ENCODE measurements around the gene AGK.

Gene AGK, protein sequence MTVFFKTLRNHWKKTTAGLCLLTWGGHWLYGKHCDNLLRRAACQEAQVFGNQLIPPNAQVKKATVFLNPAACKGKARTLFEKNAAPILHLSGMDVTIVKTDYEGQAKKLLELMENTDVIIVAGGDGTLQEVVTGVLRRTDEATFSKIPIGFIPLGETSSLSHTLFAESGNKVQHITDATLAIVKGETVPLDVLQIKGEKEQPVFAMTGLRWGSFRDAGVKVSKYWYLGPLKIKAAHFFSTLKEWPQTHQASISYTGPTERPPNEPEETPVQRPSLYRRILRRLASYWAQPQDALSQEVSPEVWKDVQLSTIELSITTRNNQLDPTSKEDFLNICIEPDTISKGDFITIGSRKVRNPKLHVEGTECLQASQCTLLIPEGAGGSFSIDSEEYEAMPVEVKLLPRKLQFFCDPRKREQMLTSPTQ

DNA sequence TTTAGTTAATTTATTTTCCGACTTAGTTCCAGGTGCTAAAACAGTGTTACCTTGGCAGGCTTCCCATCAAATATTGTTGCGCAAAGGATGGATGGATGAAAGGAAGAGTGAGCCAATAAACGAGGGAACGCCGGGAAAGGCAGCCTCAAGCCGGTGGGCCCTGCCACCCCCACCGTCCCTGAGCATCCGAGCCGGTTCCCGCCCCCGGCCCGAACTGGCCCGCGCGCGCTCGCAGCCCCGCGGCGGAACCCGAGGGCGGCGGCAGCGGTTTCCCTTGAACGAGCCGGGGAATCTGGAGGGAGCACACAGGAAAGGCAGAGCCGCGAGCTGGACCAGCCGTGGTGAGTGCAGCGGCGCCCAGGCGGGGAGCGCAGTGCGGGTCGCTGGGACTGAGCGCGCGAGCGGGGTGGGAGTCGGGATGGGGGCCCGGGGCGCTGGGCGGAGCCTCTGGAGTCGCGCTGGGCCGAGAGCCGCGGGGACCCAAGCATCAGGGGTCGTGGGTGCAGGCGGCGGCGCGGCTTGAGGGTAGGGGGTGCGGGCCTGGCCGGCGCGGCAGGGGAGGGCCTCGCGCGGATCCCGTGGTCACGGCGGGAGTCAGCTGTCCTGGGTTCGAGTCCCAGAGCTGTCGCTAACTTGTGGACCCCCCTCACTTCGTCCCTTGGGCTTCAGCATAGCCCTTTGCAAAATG lies at the start of gene AGK:
Gene AGK (plus strand): TSS at position 317 of the 688 bp plus-strand sequence. CDS start 4,057 bp downstream, outside the sequence.
- peak; percentile 68 for DNase-seq

DNA sequence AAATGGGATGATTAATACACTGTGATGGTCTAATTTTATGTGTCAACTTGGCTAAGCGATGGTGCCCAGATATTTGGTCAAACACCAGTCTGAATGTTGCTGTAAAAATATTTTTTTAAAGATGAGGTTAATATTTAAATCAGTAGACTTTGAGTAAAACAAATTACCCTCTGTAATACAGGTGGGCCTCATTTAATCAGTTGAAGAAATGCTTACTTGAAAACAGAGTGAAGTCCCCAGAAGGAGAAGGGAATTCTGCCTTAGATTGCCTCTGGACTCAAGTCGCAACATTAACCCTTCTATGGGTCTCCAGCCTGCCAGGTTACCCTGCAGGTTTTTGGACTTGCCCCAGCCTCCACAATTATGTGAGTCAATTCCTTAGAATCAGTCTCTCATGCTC lies 49.8 kb upstream of the AGK start:
- no peak for DNase-seq

DNA sequence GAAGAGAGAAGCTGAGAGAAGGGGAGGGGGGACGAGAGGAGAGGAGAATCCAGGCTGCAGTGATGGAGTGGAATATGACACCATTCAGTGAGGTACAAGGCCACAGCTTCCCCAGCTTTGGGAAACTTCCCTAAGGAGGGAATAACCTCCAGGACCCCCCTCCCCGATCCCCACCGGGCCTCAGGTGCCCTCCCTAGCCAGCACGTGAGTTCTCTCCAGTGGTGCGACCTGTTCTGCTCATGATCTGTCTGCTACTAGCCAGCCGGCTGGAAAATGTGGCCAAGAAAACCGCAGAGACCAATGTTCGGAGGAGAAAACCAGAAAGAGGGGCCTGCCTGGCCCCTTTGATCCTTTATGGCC lies 39.9 kb upstream of the AGK start:
- no peak for DNase-seq

DNA sequence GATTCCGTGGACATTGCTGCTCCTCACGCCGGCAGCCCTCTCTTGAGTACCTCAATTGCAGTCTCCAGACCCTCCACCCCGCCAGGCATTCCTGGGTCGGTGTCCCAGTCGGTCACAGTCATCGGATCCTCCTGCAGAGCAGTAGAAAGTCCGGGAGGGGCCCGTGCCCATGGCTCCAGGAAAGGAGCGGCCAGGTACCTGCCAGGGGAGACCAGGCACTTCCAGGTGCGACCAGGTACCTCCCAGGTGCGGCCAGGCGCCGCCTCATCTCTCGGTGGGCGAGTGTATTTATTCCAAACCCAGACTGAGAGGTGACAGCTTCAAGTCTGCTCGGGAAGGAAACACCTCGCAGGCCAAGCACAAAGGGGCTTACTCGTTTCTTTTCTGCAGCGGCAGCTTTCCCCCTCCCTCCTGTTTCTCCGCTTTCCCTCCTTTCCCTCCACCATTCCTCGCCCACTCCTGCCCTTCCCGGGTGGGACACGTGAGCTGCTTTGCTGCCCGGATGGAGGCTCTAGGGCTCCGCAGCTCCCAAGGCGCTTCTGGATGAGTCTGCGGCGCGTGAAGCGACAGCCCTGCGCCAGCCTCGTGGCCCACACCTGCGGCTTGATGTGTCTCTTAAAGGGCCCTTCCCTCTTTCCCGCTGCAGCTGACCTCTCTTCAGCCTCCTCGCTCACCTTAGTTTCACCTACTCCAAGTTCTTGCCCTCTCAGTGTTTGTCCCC lies 39.4 kb upstream of the AGK start:
- DNase-seq = no peak

DNA sequence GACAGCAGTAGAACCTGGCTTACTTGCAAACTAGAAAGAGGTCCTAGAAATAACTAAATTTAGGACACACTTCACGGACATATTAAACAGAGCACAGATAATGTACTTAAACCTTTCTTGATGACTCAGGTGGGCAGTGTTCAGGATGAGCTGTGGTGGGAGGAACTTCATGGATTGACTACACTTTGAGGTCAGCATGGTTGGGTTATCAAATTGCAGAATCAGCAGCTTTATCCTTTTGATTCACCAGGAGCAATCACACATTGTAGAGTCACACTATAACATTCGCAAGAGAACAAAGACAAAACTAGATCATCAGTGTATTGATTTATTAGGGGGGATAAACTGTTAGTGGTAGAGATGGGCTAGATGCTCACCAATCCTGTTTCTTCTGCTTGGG lies 38.6 kb upstream of the AGK start:
- DNase-seq = no peak

DNA sequence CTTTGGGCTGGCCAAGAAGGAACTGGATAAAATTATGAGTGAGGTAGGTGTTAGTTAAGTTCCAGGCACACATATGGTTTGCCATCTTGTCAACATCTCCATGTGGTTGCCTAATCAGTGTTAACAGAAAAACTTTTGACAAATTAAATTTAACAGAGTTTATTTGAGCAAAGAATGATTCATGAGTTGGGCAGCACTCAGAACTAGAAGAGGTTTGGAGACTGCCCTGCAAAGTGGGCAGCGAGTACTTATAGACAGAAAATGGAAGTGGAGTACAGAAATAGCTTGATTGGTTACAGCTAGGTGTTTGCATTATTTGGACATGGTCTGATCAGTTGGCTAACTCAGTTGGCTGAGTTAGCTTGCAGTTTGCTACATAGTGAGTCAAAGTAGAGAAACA lies 37.5 kb upstream of the AGK start:
- DNase-seq = no peak

DNA sequence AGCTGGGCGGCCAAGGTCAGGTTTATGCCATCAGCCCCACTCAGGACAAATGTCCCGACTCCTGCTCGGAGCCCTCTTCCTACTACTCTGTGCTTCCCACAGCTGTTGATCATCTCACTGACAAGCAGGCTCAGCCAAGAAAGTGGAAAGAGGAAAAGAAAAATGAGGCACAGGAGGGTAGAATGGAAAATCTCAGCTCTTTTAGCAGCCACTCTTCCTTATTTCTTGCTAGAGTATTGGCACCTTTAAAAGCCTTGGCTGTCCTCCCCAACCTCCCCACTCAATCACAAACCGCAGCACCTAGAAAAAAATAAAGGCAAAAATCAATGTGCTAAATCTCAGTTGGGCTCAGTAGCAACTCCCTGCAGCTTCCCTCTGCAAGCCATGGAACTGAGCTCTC lies 35.3 kb upstream of the AGK start:
- DNase-seq = no peak

DNA sequence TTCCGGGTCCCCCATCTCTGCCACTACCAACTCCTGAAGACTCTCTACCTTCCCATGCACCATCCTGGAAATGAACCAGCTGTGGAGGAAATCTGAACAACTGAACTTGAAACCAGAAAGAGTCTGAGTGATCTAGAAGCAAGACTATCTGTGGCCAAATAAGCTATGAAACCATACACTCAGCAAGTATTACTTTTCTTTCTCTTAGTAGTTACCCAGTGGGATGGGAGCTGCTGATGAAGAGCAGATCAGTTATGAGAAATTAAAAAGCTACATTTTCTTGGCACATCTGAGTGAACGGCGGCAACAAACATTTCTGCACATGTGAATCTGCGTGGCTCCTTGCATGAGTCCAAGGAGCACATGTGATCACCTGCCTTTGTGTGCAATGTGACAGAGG lies 31.6 kb upstream of the AGK start:
- DNase-seq = no peak

DNA sequence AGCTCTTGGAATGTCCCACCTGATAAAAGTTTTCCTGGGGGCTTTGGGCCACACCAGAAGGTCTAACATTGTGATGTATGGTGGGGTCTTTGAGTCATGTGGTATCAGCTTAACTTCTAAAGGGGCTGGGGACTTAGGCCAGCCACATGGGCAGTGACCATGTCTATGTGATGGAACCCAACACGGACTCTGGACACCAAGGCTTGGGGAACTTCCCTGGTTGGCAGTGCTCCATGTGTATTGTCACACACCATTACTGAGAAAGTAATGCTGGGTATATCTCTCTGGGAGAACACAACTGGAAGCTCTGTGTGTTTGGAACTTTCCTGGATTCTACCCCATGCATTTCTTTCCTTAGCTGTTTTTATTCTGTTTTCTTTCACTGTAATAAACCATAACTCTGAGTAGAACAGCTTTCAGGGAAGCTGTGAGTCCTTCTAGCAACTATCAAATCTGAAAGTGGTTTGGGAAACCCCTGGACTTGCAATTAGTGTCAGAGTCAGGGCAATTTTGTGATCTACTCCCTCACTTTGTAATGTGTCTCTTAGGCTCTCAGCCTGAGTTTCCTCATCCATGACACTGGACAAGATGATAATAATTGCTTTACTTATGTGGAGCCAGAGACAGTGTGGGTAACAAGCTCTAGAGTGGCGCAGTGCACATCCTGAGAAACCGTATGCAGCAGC lies 28.4 kb upstream of the AGK start:
- DNase-seq = no peak

DNA sequence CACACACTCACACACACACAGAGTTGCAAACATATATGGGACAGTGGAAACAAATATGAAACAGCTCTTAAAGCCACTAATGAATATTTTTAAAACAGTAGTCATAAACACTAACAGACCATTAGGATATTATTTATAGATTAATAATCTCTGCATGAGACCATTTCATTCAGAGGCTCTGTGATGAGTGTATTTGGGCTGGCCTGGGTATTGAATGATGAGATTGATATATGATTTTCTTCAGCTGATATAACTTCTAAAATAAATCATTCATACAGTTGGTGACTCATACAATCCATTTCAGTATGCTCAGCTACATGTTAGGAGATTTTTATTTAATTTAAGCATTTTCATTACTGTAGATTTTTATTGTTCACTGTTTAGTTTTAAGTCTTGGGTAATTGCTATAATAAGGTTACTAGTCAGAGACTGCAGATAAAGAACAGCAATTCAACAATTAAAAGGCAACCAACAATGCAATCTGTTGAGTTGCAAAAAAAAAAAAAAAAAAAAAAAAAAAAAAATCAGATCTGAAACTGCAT lies 25.2 kb upstream of the AGK start:
- no peak for DNase-seq

DNA sequence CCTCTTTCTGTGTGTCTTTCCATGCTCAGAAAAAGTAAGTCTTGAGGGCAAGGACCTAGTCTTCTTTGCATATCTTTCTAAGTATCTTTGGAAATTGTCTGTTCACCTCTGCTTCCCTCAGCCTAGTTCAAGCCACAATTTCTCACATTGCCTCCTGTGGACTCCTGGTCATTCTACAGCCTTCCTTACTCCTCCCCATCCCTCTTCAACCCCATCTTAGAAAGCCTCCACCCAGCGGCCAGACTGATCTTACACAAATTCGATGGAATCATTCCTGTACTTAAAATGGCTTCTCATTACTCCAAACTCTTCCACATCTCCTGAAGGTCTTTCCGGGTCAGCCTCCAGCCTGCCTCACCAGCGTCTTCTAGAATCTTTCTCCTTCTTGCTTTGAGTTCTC lies 24.1 kb upstream of the AGK start:
- no peak for DNase-seq

DNA sequence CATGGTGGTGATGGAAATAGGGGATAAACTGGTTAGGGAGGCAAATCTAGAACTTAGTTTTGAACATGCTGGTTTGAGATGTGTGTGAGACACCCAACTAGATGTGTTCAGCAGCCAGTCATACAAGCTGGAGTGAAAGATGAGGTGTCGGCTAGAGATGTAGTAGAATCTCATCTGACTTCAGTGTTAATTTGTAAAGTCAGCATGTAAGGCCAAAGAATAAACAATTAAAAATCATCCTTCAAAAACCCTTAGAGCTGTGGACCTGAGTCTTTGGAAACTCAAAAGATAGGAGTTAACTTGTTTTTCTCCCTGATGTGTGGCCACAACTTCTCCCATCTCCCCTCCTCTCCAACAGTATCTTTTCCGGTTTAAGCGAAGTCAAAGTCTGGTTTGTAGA lies 22.8 kb upstream of the AGK start:
- DNase-seq = no peak

DNA sequence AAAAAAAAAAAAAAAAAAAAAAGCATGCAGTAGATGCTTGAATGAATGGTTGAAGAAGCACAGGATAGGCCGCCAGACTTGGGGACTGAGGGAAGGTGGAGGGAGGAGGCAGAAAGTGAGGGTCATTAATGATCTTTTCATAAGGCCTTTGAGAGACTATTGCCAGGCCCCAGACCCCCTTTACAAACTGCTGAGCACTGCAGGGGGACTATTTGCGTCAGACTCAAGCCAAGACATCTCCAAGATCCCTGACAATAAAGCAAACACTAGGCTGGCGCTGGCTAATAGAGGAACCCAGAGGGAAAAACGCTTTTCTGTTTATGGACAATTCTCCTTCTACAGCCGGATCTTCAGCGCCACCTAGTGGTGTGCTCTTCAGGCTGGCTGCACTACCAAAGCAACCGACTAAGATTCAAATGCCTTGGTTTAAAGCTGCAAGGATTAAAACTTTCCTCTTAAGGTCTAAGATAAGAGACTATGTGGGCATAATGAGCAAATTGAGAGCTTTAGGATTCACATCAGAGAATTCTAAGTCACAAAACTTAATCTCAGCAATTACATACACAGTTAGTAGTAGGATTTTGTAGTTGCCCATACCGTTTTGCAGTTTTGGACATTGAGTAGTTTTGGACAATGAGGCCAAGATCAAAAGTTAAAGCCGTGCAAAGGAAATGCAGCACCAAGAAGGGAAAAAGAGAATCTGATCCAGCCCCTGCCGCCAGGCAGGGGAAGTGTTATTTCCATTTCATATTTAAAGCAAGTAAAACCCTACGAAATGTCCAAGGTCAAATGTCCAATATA lies 17.9 kb upstream of the AGK start:
- peak; percentile 59 for DNase-seq

DNA sequence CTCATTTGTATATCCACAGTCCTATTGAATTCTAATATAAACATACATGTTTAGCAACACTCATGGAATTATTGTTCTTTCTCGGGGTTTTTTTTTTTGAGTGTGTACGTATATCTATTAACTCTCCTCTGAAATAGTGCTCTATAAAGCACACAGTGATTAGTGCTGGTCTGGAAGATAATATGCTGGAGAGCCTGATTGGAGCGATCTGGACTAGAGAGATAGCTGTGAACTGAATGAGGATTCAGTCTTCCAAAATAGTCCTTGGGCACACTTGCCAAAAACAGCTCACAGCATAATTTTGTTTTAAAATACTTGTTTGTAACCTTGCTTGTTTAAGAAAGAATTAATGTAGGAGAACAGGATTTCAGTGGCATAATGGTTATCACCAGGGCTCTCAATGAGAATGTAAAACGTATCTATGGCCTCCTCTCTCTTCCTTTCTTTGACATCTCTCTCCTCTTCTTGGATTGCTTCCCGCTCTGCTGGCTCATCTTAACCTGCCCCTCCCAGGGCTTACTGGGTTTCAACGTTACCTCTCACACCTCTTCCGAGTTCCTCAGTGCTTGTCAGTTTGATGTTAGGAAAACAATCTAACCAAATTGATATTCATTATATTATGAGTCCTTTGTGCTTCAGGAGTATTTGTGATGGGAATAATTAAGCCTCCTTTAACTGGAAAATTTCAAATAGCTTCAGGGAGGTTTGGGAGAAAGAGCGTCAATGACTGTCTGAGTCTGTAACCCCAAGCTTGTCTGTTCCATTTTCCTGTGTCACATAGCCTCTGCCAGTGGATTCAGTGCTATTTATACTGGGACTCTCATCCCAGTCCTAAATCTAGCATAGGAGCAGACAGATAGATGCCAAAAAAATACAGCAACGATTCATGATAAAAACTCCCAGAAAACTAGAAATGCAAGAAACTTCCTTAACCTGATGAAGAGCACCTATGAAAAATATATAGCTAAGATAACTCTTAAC lies 16.2 kb upstream of the AGK start:
- DNase-seq = no peak

DNA sequence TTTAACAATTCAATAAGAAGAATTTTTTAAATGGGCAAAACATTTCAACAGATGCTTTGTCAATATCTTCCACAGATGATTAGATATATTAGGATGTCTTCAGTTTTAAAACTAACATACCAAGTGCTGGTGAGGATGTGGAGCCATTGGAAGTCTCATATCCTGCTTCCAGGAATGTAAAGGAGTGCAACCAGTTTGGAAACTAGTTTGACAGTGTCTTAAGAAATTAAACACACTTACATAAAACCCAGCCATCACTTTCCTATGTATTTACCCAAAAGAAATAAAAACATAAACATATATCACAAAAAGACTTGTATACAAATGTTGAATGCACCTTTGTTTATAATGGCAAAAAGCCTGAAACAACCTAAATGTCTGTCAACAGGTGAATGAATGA lies 13.3 kb upstream of the AGK start:
- DNase-seq = no peak

DNA sequence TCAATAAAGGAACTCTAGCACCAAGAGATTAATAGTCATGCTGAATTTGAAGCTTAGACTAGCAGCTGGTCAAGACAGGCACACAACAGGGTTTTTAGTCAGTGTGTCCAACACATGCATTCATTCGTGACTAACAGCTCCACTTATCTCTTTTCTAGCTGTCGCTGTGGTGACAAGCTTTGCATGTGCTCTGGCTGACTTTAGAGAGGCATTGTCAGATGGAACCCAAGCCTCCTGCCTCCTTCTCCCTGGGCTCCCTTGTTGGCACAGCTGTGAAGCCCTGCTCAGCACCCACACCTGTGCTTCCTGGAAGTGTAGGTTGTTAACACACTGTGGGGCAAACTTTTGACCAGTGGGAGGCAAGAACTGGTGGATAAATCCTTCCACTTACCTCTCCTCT lies 9.8 kb upstream of the AGK start:
- DNase-seq = no peak

DNA sequence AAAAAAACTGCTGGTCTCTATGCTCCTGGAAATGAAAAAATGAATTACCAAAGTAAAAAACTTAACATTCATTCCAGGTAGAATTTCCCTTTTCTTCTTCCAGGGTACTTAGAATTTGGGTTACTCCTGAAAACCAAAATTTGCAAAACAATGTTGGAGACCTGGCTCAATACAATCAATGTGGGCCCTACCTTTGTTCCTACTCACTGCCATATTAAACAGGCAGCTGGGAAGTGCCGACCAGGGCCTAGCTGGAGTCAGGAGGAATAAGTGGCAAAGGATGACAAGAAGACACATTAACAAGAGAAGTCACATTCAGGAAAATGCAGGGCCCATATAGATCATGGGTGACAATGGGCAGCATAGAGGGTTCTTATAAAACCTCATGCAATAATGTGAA lies 6.4 kb upstream of the AGK start:
- DNase-seq = no peak

DNA sequence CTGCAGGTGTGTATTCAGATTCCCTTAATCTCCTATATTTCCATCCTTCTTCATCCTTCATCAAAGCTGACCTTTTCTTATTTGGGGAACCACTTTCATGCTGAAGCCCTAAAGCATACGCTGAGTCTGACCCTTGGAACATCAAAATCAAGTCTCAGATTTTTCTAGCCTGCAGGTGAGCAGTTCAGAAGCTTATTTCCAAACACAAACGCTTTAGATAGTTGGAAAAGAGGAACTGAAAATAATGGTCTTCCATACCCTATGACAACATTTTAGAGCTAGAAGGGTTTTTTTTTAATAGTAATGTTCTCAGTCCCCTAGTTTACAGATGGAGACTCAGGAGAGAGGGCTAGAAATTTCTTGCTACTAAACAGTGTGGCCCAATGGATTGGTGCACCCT lies 1.6 kb upstream of the AGK start:
- no peak for DNase-seq

DNA sequence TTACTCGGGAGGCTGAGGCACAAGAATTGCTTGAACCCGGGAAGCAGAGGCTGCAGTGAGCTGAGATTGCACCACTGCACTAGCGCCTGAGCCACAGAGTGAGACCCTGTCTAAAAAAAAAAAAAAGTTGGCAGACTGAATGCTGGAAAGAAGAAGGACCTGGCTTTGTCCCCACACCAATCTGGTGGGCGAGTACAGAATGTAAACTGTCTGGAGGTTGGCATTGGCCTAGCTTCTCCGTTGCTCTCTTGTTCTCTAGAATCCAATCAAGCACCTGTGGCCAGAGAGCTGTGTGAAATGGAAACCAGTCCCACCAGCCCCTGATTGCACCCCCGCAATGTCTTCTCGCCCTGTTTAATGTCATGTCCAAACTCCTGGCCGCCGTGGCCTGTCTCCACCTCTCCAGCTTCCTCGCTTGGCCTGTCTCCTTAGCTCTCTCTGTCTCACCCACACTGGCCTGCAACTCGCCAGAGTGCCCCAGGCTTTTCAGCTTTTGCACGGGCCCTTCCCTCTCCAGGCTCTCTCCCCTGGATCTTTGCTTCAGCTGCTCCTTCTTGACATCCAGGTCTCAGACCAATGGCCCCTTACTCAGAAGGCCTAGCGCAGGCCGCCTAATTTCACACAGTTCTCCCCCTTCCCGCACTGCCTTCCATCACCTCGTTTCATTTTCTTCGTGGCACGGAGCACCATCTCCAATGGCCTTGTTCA lies 670 bp upstream of the AGK start:
- peak; percentile 2 for DNase-seq

DNA sequence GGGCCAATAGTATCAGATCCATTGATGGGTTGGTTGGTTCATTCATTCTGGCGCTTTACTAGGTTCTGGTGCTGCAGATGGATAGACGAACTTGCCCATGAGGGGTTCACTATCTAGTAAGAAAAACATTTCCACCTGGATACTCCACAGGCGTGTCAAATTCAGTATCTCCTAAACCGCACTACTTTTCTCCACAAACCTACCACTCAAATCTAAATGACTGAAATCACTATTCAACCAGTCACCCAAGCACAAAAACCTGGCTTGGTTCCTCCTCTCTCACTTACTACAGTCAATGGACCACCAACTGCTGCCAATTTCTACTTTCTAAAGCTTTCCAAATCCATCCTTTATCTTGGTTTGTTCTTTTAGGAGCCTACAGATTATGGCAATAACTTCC lies 572 bp downstream of the AGK start:
- DNase-seq = no peak

Data from activated CD4-positive, alpha-beta T cell treated with anti-CD3 and anti-CD28 coated beads, Interleukin-2, amount 50 U/mL, for 1 hour (primary cell).